Inflammatory macrophage treated with lipopolysaccharide for 4 hours (primary cell): ENCODE data around the gene KRT15.

Experiments used
- DNase-seq: peaks from one replicate; pipeline ENCODE4 v3.0.0-alpha.2; 2020

KRT15 gene

DNA sequence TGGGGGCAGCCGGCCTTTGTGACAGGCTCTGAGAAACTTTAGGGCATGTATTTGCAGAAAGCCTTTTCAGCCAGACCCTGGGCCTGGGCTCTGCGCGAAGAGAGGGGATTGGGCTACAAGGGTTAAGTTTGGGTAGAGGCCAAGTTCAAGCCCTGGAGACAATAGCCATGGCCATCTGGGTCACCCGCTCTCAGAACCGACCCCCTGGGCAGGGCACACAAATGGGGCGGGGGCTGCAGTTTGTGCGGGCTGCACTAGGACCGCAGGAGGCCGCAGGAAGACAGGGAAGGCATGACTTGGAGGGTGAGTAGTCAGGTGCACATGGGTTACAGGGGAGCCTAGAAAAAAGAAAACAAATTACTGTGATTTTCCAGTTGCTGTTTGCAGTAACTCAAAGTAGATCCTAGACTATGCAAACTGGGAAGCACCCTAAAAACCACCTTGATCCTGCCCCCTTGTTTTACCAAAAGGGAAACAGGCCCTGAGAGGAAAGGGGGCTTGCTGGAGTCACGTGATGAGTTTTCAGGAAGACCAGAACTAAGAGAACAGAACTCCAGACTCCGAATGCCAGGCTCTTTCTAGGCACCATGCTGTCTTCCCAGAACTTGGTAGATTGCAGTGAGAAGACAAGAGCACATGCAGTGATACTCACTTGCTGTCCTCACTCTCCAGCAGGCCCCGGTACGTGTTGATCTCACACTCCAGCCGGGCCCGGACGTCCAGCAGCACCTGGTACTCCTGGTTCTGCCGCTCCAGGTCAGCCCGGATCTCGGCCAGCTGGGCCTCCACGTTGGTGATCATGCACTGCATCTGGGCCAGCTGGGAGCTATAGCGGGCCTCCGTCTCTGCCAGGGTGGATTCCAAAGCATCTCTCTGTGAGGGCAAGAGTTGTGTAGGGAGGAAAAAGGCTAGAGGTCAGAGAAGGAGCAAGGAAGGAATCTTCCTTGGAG lies 41.5 kb downstream of the KRT15 start:
- DNase-seq = no peak

DNA sequence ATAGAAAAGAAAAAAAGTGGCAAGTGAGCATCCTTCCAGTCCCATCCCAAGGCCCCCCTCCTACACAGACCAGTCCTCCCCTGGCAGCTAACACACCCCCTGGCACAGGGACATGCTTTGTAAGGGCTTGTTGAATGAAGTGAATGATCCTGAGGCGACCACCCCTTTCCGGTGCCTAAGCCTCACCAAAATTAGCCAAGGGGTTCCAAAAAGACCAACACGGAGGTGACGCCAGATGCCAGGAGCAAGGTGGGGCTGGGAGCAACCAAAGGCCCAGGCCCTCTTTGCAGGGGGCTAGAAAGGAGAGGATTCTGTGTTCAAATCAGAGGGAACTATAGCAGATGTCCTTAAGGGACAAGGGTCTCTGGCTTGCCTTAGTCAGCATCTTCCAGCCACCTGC lies 43.3 kb downstream of the KRT15 start:
- no peak for DNase-seq

DNA sequence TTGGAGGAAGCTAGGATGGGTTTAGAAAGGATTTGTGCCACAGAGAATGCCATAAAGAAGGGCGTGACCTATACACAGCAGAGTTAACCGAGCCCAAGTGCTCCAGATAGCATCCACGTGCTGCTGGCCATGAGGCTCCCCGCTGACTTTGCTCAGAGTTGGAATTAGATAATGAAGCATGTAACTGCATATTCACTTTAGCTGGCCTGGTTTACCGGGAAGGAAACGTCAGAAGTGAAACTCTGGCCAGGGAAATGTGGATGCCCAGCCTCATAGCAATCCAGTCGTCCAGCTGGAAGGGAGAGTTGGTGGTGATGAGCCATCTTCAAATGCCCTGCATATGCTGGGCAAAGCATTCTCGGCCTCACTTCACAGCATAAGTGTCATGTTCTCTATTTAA lies 43.8 kb downstream of the KRT15 start:
- no peak for DNase-seq

DNA sequence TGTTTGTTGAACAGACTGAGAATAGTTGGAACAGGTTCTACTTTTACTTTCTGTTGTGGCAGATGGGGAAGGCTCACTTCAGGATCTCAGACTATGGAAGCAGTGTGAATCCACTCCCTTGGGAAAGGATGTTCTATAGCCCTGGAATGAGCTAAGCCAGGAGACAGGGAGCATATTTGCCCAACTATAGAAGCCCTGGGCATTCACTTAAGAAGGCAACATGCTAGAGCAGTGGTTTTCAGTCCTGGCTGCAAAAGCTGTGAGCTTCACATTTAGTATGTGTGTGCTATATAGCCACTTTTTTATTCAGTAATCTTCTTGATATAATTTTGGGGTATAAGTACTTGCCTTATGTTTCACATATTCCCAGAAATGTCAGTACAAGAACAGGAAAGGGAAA lies 50.3 kb downstream of the KRT15 start:
- DNase-seq = no peak

DNA sequence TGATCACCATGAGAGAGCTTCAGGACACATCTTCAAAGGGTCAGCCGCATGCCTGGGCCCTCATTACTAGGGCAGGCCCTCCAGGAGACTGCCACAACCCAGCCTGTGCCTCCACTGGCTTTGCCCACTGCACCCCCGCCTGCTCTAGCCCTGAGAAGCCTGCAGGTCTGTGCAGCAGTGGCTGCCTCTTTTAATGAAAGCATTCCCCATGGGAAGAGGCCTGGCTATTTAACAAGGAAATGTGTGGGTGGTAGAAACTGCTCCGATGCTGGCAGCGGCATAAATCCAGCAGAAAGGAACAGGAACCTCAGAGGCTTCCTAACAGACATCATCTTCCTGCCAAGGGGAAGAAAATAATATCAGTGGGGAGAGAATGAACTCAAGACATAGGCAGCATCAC lies 51.1 kb downstream of the KRT15 start:
- DNase-seq = no peak

DNA sequence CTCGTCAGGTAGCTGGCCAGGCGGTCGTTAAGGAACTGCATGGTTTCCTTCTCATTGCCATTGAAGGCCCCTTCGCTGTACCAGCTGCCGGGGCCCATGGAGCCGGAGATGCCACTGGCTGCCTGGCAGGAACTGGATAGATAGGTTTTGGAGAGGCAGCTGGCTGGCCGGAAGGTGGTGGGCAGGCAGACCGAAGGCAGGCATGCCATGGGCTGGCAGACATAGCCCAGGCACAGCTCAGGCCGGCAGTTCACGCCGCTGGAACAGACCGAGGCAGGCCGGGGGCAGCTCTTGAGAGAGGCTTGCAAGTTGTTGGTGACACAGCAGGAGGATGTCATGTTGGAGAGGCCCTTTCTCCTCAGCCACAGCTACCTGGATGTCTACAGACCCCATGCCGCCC lies 51.7 kb downstream of the KRT15 start, which contains the start of gene KRT32:
KRT32 (minus strand) TSS at position 399 of the 400 bp plus-strand sequence; CDS start at position 338, 61 bp downstream.
- no peak for DNase-seq

DNA sequence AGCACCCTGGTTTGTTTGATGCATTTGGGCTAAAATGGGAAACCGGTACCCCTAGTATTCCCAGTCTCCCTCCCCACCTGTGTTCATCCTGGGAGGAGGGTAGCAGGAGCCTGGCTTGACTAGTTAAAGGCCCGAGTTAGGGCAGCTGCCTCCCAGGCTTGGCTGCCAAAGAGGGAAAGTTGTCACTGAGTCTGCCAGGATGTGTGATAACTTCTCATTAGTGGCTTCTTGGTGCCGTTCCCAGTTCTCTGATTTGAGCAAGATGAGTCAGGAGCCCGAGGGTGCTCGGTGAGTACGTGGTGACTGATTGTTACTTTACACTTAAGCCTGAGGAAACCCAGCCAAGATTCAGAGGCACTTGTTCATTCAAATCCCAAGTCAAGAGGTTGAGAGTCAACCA lies 54.0 kb downstream of the KRT15 start:
- no peak for DNase-seq

DNA sequence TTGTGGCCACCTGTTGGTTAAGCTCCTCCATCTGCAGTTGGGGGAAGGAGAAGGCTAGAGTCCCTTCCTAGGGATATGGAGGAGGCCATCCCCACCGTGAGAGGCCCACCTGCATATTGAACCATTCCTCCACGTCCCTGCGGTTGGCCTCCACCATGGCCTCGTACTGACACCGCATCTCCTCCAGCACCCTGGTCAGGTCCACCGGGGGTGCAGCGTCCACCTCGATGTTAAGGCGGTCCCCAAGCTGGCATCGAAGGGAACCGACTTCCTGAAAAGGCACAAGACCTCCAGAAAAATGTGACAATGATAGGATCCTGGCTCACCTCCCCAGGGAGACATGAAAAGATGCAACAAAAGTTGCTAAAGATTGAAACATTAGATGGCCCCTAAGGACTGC lies 54.5 kb downstream of the KRT15 start:
- DNase-seq = no peak

DNA sequence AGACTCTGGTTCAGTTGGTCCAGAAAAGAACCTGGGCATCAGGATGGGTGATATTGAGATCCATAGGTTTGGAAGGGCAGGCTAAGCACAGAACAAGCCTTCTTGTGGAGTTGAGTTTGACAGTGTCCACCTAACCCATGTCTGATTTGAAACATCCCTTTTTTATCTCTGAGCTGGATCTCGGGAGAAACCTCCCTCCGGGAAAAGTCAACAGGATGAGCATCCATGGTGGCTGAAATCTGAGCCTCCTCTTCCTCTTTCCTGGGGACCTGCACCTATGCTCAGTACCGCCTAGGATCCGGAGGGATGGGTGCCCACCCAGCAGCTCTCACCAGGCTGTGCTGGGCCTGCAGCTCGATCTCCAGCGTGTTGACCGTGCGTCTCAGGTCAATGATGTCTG lies 54.9 kb downstream of the KRT15 start:
- DNase-seq = no peak
